Stimulated activated CD8-positive, alpha-beta memory T cell treated with anti-CD3 and anti-CD28 coated beads, Interleukin-4, amount 100 ng/mL, for 4 hours (primary cell): ENCODE measurements around the gene CENPP.
"Not testable (repeated sequence)": the region's sequence is repeated elsewhere in the genome, so short reads cannot be mapped to it uniquely, and the experiment has no call there.

ENCODE experiments used
- DNase-seq, 2 donors: peaks; one replicate each; pipeline ENCODE4 v3.0.0-alpha.2; 2020; ENCODE audit warnings: low read depth in 2 of 2, low spot score in 1 of 2

Gene CENPP

GRCh38 chr9:92612292-92612691 is 286.5 kb downstream of the CENPP start:
- no peak for DNase-seq

- no peak for DNase-seq
Measured at GRCh38 chr9:92612816-92613215, 287.1 kb downstream of the CENPP start.

- DNase-seq: no peak
Measured at GRCh38 chr9:92613268-92614122, 287.7 kb downstream of the CENPP start.

GRCh38 chr9:92614123-92614510 is 288.4 kb downstream of the CENPP start:
- no peak for DNase-seq

- DNase-seq: no peak
Measured at GRCh38 chr9:92614763-92615461, 289.2 kb downstream of the CENPP start.

GRCh38 chr9:92615790-92616189 is 290.0 kb downstream of the CENPP start:
- DNase-seq: no peak

GRCh38 chr9:92616199-92616641 is 290.5 kb downstream of the CENPP start:
- no peak for DNase-seq

GRCh38 chr9:92616655-92617111 is 290.9 kb downstream of the CENPP start:
- DNase-seq: no peak

- no peak for DNase-seq
Measured at GRCh38 chr9:92617195-92617813, 291.6 kb downstream of the CENPP start.

- DNase-seq: no peak
Measured at GRCh38 chr9:92617951-92618510, 292.3 kb downstream of the CENPP start.

GRCh38 chr9:92618633-92619225 is 293.0 kb downstream of the CENPP start:
- no peak for DNase-seq

- DNase-seq: no peak
Measured at GRCh38 chr9:92619601-92620300, 294.0 kb downstream of the CENPP start.

- no peak for DNase-seq
Measured at GRCh38 chr9:92620845-92621244, 295.1 kb downstream of the CENPP start.

- not testable (repeated sequence) for DNase-seq
Measured at GRCh38 chr9:92623936-92624335, 298.2 kb downstream of the CENPP start.

- no peak for DNase-seq
Measured at GRCh38 chr9:92626484-92626883, 300.7 kb downstream of the CENPP start.

GRCh38 chr9:92627651-92628050 is 301.9 kb downstream of the CENPP start:
- DNase-seq: no peak

GRCh38 chr9:92631452-92632343 is 305.9 kb downstream of the CENPP start:
- no peak for DNase-seq

GRCh38 chr9:92632641-92633040 is 306.9 kb downstream of the CENPP start:
- DNase-seq: no peak

GRCh38 chr9:92633614-92634278 is 308.0 kb downstream of the CENPP start:
- DNase-seq: no peak
